HepG2 (cell line): ENCODE measurements around the gene LRBA. TPM values are rescaled to one million over a fixed set of nuclear protein-coding genes. Genes with fewer than 3 reads are reported as not detected.

ENCODE experiments used
- ATAC-seq: fragments of 200-7000 bp; cut with Tn5 transposase; 3 replicates; pipeline ENCODE4 v1.9.1; 2020; ENCODE audit warnings: mild to moderate bottlenecking, moderate library complexity
- BruUV-seq: library from RNA; stranded (reverse); fragments of 400-500 nt; replicated peaks from 2 replicates; lab custom pipeline; 2021; lab: Mats Ljungman, UMichigan
- CTCF ChIA-PET: fragments of 300-600 bp; formaldehyde crosslinking; extraction: SDS; loops from one replicate; lab custom pipeline; 2021; ENCODE audit warnings: low total read pairs, inconsistent platforms, low intra/inter-chr PET ratio; lab: Yijun Ruan, JAX
- POLR2A ChIA-PET: fragments of 350-600 bp; sonication (Branson Sonifier 250); formaldehyde crosslinking; loops from one replicate; lab custom pipeline; 2020; ENCODE audit warnings: antibody characterized with exemption, inconsistent platforms; lab: Yijun Ruan, JAX
- DNase-seq: peaks from one replicate; pipeline ENCODE4 v3.0.0-alpha.2; 2015; ENCODE audit warnings: low spot score
- FAIRE-seq: peaks from 3 replicates; lab custom pipeline; 2011; peaks lifted over from hg19 to GRCh38; lab: Jason Lieb, UNC
- H2AFZ ChIP-seq: one replicate; pipeline ENCODE4 v1.6.1; 2011; ENCODE audit warnings: low read length, inconsistent platforms
- H3K27ac ChIP-seq: fragments of 300-600 bp; 3 replicates; pipeline ENCODE4 v1.8.0; 2011; ENCODE audit warnings: mixed run types, mild to moderate bottlenecking, mixed read lengths, low read length, inconsistent platforms; ENCODE audit not compliant: insufficient read depth; ENCODE audit errors: extremely low read length
- H3K27me3 ChIP-seq, 2 experiments: fragments of 200-600 bp in 1 of 2; 2 replicates in 1 of 2; 3 replicates in 1 of 2; pipeline versions ENCODE4 v1.6.0 to v1.8.0; 2011; ENCODE audit warnings: low read length in 2 of 2, mild to moderate bottlenecking in 2 of 2, moderate library complexity in 2 of 2, inconsistent platforms in 1 of 2; ENCODE audit not compliant: insufficient read depth in 2 of 2, control insufficient read depth in 1 of 2
- H3K36me3 ChIP-seq, 2 experiments: fragments of 200-600 bp in 1 of 2; replicated peaks in 1 of 2; 2 replicates in 1 of 2; 3 replicates in 1 of 2; pipeline versions ENCODE4 v1.5.1 to v1.8.0; 2011; ENCODE audit warnings: low read length in 2 of 2, inconsistent platforms in 1 of 2; ENCODE audit not compliant: insufficient read depth in 2 of 2, control insufficient read depth in 1 of 2
- H3K4me1 ChIP-seq: 2 replicates; pipeline ENCODE4 v1.5.1; 2012; ENCODE audit warnings: low read length, inconsistent platforms; ENCODE audit not compliant: insufficient read depth
- H3K4me2 ChIP-seq: 2 replicates; pipeline ENCODE4 v1.6.0; 2011; ENCODE audit warnings: low read depth, low read length, inconsistent platforms
- H3K4me3 ChIP-seq, 3 experiments: fragments of 200-600 bp in 1 of 3; sonication (generic), shearing (Covaris generic) in 1 of 3; replicated peaks in 1 of 3; 2 replicates each; pipeline ENCODE4 v1.5.1; 2011 to 2016; ENCODE audit warnings: low read length in 3 of 3, inconsistent platforms in 2 of 3, low read depth in 2 of 3, mild to moderate bottlenecking in 2 of 3, control low read depth in 1 of 3, mixed read lengths in 1 of 3; ENCODE audit not compliant: insufficient read depth in 1 of 3
- H3K79me2 ChIP-seq: one replicate; pipeline ENCODE4 v1.6.1; 2011; ENCODE audit warnings: low read length, inconsistent platforms; ENCODE audit not compliant: insufficient read depth
- H3K9ac ChIP-seq: 2 replicates; pipeline ENCODE4 v1.6.0; 2011; ENCODE audit warnings: mild to moderate bottlenecking, low read depth, low read length, inconsistent platforms; ENCODE audit not compliant: insufficient read depth
- H3K9me3 ChIP-seq: 2 replicates; pipeline ENCODE4 v1.5.1; 2012; ENCODE audit warnings: mild to moderate bottlenecking, low read length
- H4K20me1 ChIP-seq: 2 replicates; pipeline ENCODE4 v1.6.0; 2011; ENCODE audit warnings: inconsistent platforms, mild to moderate bottlenecking, low read length, moderate library complexity; ENCODE audit not compliant: insufficient read depth
- EEA1 ChIP-seq: sonication (generic); formaldehyde crosslinking; IDR thresholded peaks from 2 replicates; pipeline ENCODE4 v1.5.1; 2020; ENCODE audit warnings: mild to moderate bottlenecking, missing genetic modification reagents, borderline replicate concordance
- ERF ChIP-seq: IDR thresholded peaks from 2 replicates; pipeline ENCODE4 v1.6.1; 2018; ENCODE audit warnings: missing biosample characterization, missing genetic modification reagents
- FOXA1 ChIP-seq, 2 experiments: fragments of 450-650 bp in 1 of 2; sonication (generic) in 1 of 2; formaldehyde crosslinking in 1 of 2; IDR thresholded peaks; 2 replicates each; pipeline versions ENCODE4 v1.4.0 to v1.6.1; 2016 to 2020; ENCODE audit warnings: missing genetic modification reagents in 1 of 2
- FOXO1 ChIP-seq: sonication (generic); formaldehyde crosslinking; IDR thresholded peaks from 2 replicates; pipeline ENCODE4 v1.4.0; 2020; ENCODE audit warnings: missing genetic modification reagents
- NPAS2 ChIP-seq: sonication (generic); formaldehyde crosslinking; IDR thresholded peaks from 2 replicates; pipeline ENCODE4 v1.8.0; 2022; ENCODE audit warnings: mild to moderate bottlenecking, missing genetic modification reagents, borderline replicate concordance
- PITX1 ChIP-seq: sonication (generic); formaldehyde crosslinking; IDR thresholded peaks from 2 replicates; pipeline ENCODE4 v1.5.1; 2020; ENCODE audit warnings: mild to moderate bottlenecking, missing genetic modification reagents
- POGZ ChIP-seq: sonication (generic); formaldehyde crosslinking; IDR thresholded peaks from 2 replicates; pipeline ENCODE4 v1.4.0; 2020; ENCODE audit warnings: mild to moderate bottlenecking, missing genetic modification reagents
- ZC3H13 ChIP-seq: sonication (generic); formaldehyde crosslinking; IDR thresholded peaks from 2 replicates; pipeline ENCODE4 v1.8.1; 2023; ENCODE audit warnings: mild to moderate bottlenecking, missing genetic modification reagents, moderate library complexity
- ZNF251 ChIP-seq: sonication (generic); formaldehyde crosslinking; IDR thresholded peaks from 2 replicates; pipeline ENCODE4 v1.9.0; 2021; ENCODE audit warnings: mild to moderate bottlenecking, missing genetic modification reagents
- ZNF605 ChIP-seq: sonication (generic); formaldehyde crosslinking; IDR thresholded peaks from 2 replicates; pipeline ENCODE4 v1.8.0; 2022; ENCODE audit warnings: mild to moderate bottlenecking, missing genetic modification reagents
- ZSCAN9 ChIP-seq: IDR thresholded peaks from 2 replicates; pipeline ENCODE4 v1.6.1; 2016; ENCODE audit warnings: borderline replicate concordance
- WGBS: methylation state at CpG from one replicate; pipeline ENCODE4 v1.1.6; 2017; ENCODE audit warnings: low lambda C conversion rate; 5-methylcytosine and 5-hydroxymethylcytosine counted together
- in situ Hi-C: cut with HindIII; loops from 2 replicates; pipeline ENCODE4 v1.10.0; 2017; ENCODE audit warnings: low pct_unique_long_range_greater_than_20kb; ENCODE audit not compliant: extremely low pct_ligation_motif_present
- intact Hi-C: fragments of 100-400 bp; cut with micrococcal nuclease; formaldehyde crosslinking; loops from one replicate; pipeline ENCODE4 v1.10.0; 2022; ENCODE audit not compliant: unreplicated experiment
- polyA plus RNA-seq, 8 experiments: library from polyadenylated mRNA; depleted of rRNA in 3 of 8; stranded (reverse) in 7 of 8; unstranded in 1 of 8; fragments of >200 nt; fragmentation: Illumina TruSeq in 4 of 8; extraction: Trizol in 4 of 8; gene quantifications; 2 replicates each; pipeline versions ENCODE4 v1.2.1 to v1.2.3, GENCODE V29; 2011 to 2016; ENCODE audit warnings: low read depth in 4 of 8, missing spikeins in 1 of 8, mixed read lengths in 1 of 8; ENCODE audit not compliant: insufficient read depth in 1 of 8
- total RNA-seq, 5 experiments: library from RNA; depleted of rRNA; stranded (reverse); fragments of >200 nt; fragmentation: Illumina TruSeq; extraction: Trizol; gene quantifications; 2 replicates each; pipeline ENCODE4 v1.2.3, GENCODE V29; 2016; ENCODE audit warnings: low read depth in 1 of 5
- TF ChIP-seq, protein P1 (sequence below): sonication (generic); formaldehyde crosslinking; IDR thresholded peaks from 2 replicates; pipeline ENCODE4 v1.8.1; 2023; ENCODE audit warnings: mild to moderate bottlenecking, inconsistent platforms, moderate library complexity, missing genetic modification reagents, borderline replicate concordance

The LRBA gene
- total and polyA plus RNA-seq, 2 of the 13 experiments (the other 11 are each of a cell fraction or from before 2014, with no cell fraction given), result 21.0 to 37.2 TPM

DNA sequence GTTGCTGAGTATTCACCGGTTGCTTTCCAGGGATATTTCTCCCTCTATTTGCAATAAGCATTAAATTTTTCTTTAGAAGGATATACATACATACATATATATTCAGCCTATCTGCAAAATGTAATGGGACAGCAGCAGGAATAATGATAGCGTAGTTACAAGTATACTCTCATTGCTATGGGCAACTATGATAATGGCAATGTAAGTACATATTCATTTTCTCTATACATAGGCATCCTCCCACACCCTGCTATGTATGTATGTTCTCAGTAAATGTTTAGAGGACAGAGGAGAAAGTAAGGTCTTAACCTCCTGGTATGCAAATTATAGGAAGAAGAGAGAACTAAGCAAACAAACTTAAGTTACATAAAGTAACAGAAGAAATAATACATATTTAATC lies 452.8 kb downstream of the LRBA start:
- no peaks in the 10 kb centered on the region for H3K27me3 ChIP-seq
- no peaks in the 10 kb centered on the region for H3K79me2 ChIP-seq
- no peak overlapping the region for H2AFZ ChIP-seq
- no peak for ATAC-seq
- H4K20me1 ChIP-seq, result no peaks in the 10 kb centered on the region
- ChIA-PET POLR2A (no interaction called here), CTCF (no interaction called here)
- H3K27ac ChIP-seq, result no peak overlapping the region
- no peak overlapping the region for H3K4me2 ChIP-seq
- H3K36me3 ChIP-seq, result no peaks in the 10 kb centered on the region
- no peak overlapping the region for H3K4me3 ChIP-seq
- no peaks in the 10 kb centered on the region for H3K9me3 ChIP-seq
- intact Hi-C loops (no loop called here), in situ Hi-C loops (no loop called here)
- no TSS peak for BruUV-seq
- no peak overlapping the region for H3K9ac ChIP-seq
- DNase-seq, result no peak
- FAIRE-seq, result no peak
- no peak for TF ChIP-seq ZNF605 (CRISPR knock-in tag)
- TF ChIP-seq ZSCAN9 (CRISPR knock-in tag), result no peak
- no peak for TF ChIP-seq NPAS2
- TF ChIP-seq ZNF251 (CRISPR knock-in tag), result no peak
- TF ChIP-seq EEA1, result no peak
- TF ChIP-seq, protein P1, sequence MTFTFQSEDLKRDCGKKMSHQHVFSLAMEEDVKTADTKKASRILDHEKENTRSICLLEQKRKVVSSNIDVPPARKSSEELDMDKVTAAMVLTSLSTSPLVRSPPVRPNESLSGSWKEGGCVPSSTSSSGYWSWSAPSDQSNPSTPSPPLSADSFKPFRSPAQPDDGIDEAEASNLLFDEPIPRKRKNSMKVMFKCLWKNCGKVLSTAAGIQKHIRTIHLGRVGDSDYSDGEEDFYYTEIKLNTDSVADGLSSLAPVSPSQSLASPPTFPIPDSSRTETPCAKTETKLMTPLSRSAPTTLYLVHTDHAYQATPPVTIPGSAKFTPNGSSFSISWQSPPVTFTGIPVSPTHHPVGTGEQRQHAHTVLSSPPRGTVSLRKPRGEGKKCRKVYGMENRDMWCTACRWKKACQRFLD (CRISPR knock-in tag), result no peak
- no peak for TF ChIP-seq PITX1
- TF ChIP-seq POGZ, result no peak
- TF ChIP-seq ZC3H13 (CRISPR knock-in tag), result no peak
- no peak for TF ChIP-seq FOXO1 (CRISPR knock-in tag)
- no peak for TF ChIP-seq FOXA1 (IDR thresholded peaks at IDR 0.05)
- no peak for TF ChIP-seq FOXA1 (CRISPR knock-in tag; IDR thresholded peaks at IDR 0.05)
- TF ChIP-seq ERF (CRISPR knock-in tag), result no peak
- H3K4me1 ChIP-seq, result peaks cover 12% of the 10 kb centered on the region
- 97% methylated on average over 2 of the region's 2 CpGs for WGBS
